CD4-positive, alpha-beta T cell treated with Interleukin-15 for 1 hour (primary cell): Measurements from ENCODE around the gene DAZAP1.
"Not testable (repeated sequence)": the region's sequence is repeated elsewhere in the genome, so short reads cannot be mapped to it uniquely, and the experiment has no call there.

Source experiments
- DNase-seq: peaks from one replicate; pipeline ENCODE4 v3.0.0-alpha.2; 2020

The DAZAP1 gene

GRCh38 chr19:1426736-1427135 lies 19.4 kb downstream of the DAZAP1 start:
- DNase-seq, result no peak

GRCh38 chr19:1427221-1427920 lies 20.0 kb downstream of the DAZAP1 start:
- DNase-seq, result no peak

GRCh38 chr19:1428738-1429391 lies 21.5 kb downstream of the DAZAP1 start:
- DNase-seq, result no peak

- no peak for DNase-seq
Measured at GRCh38 chr19:1429750-1430149, 22.4 kb downstream of the DAZAP1 start.

GRCh38 chr19:1430246-1430645 lies 22.9 kb downstream of the DAZAP1 start:
- DNase-seq, result no peak

GRCh38 chr19:1431759-1432506 lies 24.5 kb downstream of the DAZAP1 start:
- DNase-seq, result no peak

GRCh38 chr19:1432507-1432887 lies 25.1 kb downstream of the DAZAP1 start:
- DNase-seq, result no peak

GRCh38 chr19:1433119-1434039 lies 26.0 kb downstream of the DAZAP1 start:
- DNase-seq, result no peak

- DNase-seq, result no peak
Measured at GRCh38 chr19:1434040-1434366, 26.6 kb downstream of the DAZAP1 start.

GRCh38 chr19:1434577-1435060 lies 27.2 kb downstream of the DAZAP1 start:
- DNase-seq, result no peak

GRCh38 chr19:1435378-1435989 lies 28.1 kb downstream of the DAZAP1 start:
- no peak for DNase-seq

GRCh38 chr19:1437609-1438008 lies 30.2 kb downstream of the DAZAP1 start:
- no peak for DNase-seq

GRCh38 chr19:1438035-1438932 lies 30.9 kb downstream of the DAZAP1 start, which contains the start of gene RPS15:
Gene RPS15, plus strand, starts transcription at chr19:1438396. Its CDS starts 30 bp downstream, at chr19:1438426.
- peak; percentile 94 for DNase-seq

- DNase-seq, result no peak
Measured at GRCh38 chr19:1438933-1439354, 31.6 kb downstream of the DAZAP1 start.

GRCh38 chr19:1439525-1440417 lies 32.4 kb downstream of the DAZAP1 start:
- not testable (repeated sequence) for DNase-seq

GRCh38 chr19:1440418-1440801 lies 33.0 kb downstream of the DAZAP1 start:
- no peak for DNase-seq

GRCh38 chr19:1441022-1441426 lies 33.6 kb downstream of the DAZAP1 start:
- DNase-seq, result no peak

GRCh38 chr19:1441677-1442438 lies 34.5 kb downstream of the DAZAP1 start:
- no peak for DNase-seq
